ENCODE measurements around the gene NTF4. TPM values are rescaled to one million over a fixed set of nuclear protein-coding genes. Genes with fewer than 3 reads are reported as not detected.
"Not testable (repeated sequence)": the region's sequence is repeated elsewhere in the genome, so short reads cannot be mapped to it uniquely, and the experiment has no call there.

NTF4 gene
- polyA plus RNA-seq, 3 donors = 3.2 to 6.5 (median 5.7) TPM

GRCh38 chr19:49059053-49059452 is 5.6 kb downstream of the NTF4 start:
- DNase-seq = peak; percentile 19

DNA sequence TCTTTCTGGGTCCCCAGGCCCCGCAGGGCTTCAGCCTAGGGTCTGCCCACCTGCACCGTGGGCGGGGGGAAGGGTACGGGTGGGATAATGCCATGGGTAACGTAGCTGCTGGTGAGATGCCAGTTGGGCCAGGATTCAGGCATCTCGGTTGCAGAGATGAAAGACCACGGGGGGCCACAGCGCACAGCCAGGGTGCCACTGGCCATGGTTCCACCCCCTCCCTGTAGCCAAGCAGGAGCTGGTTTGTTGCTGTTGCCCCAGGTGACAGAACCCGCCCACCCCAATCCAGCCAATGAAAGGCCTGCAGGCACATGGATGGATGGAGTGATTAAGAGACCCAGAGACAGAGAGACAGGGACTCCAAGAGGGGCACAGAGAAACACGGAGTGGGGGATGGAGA is 6.1 kb downstream of the NTF4 start:
- DNase-seq = no peak

DNA sequence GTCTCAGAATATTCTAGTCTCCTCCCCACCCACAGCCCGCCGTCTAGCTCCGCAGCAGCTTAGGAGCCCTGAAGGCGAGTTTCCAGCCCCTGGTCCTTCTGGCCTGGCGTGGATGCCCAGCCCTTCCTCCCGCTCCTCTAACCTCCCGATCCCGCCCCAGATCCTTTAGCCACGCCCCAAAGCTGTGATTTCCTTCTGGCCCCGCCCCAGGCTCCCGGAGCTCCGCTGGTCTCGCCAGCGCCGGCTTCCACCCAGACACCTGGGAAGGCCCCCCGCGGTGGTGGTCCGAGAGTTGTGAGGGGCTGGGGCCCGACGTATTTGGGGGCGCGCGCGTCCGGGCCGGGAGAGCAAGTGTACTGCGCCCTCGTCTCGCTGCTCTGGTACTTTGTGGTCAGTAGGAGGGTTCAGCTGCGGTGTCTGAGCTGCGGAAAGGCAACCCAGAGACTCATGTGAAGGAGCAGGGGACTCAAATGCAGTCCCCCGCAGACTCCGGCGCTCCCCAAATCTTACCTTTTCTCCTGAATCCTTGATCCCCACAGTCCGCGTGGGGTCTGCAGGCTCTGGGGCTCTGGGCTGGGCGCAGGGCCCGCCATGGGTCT is 6.9 kb downstream of the NTF4 start, which contains the start of gene CGB7:
CGB7 (minus strand) TSS at position 114 of the 599 bp plus-strand sequence. CDS start 2,374 bp downstream, outside the sequence.
- peak; percentile 65 for DNase-seq

DNA sequence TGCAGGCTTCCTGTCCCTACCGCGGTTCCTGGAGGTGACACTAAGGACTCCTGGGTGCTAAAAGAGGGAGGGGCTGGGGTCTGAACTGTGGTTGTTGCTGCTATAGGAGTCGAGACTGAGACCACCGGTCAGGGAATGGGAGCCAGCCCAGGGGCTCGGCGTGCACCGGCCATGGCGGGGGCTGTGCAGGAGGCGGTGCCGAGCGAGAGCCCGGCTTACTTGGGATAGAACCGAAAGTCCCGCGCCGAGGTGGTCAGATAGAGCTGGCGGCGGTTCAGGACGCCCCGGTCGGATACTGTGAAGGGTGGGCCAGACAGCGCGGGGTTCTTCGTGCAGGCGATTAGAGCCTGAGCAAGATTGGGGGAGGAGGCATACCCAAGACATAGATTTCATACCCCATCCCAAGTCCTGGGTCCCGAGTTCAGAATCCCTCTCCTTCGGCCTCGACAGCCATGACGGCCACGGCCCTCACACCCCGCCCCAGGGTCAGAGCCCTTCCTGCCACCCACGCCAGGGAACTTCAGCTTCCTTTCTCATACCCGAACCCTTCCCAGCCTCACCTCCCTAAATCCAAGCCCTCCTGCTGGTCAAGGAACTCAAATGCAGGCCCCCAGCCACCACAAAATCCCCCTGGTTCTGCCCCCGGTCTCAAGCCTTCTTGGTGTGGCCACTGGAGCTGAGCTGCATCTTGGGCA is 7.6 kb downstream of the NTF4 start:
- not testable (repeated sequence) for DNase-seq

DNA sequence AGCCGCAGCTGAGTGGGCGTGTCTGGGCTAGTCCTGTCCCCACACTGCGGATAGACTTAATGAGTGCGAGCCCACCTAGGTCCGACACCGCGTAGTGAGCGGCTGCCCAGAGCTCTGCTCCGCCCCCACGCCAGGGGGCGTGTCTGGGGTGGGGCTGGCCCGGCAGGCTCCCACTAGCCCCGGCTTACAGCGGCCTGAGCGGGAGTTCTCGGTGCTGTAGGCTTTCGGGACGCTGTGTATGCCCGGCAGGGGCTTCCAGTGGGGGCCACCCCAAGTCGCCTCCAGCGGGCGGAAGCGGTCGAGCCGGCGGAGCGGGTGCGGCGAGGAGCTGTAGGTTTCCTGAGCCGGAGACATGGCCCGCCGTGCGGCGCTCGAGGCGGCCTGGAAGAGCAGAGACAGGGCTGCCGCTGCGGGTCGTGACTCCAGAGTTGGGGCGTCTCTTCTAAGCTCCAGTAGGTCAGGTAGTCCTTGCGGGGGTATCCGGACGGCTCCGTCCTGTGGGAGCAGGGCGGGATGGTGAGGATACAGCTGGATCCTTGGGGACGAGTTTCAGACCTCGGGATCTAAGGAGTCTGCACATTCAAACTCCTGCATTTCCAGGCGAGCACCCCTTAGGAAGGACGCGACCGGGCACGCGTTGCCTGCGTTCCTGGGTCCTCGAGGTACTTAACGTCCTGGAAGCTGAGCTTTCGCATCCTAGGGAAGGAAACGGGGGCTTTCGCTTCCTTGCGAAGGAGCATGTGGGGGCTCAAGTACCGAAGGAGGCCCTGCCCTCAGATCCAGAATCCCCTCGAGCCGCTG is 8.3 kb downstream of the NTF4 start:
- DNase-seq = peak; percentile 28

- DNase-seq = not testable (repeated sequence)
These were observed 14.1 kb downstream of the NTF4 start for GRCh38 chr19:49050376-49051033.

DNA sequence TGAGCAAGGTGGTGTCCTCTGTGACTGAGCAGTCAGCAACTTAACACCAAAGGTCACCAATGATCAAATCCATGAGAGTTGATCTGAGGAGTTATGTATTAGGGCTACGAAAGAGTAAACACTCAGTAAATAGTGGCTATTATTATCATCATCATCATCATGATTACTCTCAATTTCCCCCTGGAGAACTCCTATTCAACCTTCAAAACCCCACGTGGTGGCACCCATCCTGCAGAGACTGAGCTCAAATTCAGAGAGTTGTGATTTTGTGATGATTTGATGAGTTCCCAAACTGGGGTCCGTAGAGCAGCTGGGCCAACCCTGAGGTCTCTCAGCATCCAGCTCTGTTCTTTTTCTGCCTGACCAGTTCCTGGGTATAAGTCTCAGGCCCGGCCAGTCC is 14.8 kb downstream of the NTF4 start:
- not testable (repeated sequence) for DNase-seq

- not testable (repeated sequence) for DNase-seq
These were observed 15.6 kb downstream of the NTF4 start, which contains the start of gene CGB8 for GRCh38 chr19:49049011-49049410. CGB8 (minus strand) TSS chr19:49049111; CDS start chr19:49048739, 372 bp downstream.

DNA sequence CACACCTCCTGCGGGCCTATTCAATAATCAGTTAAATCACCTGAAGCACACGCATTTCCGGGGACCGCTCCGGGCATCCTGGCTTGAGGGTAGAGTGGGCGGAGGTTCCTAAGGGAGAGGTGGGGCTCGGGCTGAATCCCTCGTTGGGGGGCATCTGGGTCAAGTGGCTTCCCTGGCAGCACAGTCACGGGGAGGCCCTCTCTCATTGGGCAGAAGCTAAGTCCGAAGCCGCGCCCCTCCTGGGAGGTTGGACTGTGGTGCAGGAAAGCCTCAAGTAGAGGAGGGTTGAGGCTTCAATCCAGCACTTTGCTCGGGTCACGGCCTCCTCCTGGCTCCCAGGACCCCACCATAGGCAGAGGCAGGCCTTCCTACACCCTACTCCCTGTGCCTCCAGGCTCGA is 21.1 kb downstream of the NTF4 start, which contains the start of gene CGB5:
CGB5 (plus strand) TSS at position 301 of the 400 bp plus-strand sequence. CDS start 362 bp downstream, outside the sequence.
- not testable (repeated sequence) for DNase-seq

GRCh38 chr19:49042666-49043065 is 22.0 kb downstream of the NTF4 start:
- DNase-seq = not testable (repeated sequence)

DNA sequence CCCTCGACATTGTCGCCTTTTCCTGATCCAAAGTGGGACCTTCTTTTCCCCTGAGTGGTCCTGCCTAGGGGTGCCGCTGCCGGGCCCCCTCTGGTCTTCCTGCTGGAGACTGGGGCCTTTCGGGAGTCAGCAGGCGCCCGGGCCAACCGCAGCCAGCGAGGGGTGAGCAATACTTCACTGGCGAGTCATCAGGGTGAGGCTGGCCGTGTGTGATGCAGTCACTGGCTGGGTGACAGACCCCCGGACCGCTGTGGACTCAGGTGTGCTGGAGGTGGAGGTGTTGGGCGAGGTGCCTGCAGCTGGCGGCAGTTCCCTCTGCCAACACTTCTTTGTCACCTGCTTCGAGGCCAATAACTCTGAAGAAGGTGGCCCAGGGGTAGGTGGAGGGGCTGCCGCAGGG is 22.4 kb downstream of the NTF4 start:
- no peak for DNase-seq

GRCh38 chr19:49039736-49040135 is 24.9 kb downstream of the NTF4 start:
- not testable (repeated sequence) for DNase-seq

DNA sequence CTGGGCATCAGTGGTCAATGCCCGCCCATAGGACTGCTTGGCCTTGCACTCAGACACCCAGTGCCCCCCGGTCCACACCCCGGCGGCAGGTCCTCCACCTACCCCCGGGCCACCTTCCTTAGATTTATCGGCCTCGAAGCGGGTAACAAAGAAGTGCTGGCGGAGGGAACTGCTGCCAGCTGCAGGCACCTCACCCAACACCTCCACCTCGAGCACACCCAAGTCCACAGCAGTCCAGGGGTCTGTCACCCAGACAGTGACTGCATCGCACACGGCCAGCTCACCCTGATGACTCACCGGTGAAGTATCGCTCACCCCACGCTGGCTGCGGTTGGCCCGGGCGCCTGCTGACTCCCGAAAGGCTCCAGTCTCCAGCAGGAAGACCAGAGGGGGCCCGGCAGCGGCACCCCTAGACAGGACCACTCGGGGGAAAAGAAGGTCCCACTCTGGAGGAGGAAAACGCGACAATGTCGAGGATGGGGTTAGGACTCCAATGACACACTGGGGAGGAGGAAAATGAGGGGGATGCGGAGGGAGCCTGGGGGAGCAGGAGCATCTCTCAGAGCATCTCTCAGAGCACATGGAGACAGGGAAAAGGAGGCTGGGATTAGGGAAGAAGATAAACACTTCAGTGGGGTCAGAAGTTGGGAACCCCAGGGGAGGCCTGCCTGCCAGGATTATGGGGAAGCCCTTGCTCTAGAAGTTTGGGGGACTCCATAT is 25.9 kb downstream of the NTF4 start:
- DNase-seq = not testable (repeated sequence)

DNA sequence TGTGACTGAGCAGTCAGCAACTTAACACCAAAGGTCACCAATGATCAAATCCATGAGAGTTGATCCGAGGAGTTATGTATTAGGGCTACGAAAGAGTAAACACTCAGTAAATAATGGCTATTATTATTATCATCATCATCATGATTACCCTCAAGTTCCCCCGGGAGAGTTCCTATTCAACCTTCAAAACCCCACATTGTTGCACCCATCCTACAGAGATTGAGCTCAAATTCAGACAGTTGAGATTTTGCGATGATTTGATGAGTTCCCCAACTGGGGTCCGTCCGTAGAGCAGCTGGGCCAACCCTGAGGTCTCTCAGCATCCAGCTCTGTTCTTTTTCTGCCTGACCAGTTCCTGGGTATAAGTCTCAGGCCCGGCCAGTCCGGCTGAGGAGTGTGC is 26.5 kb downstream of the NTF4 start:
- not testable (repeated sequence) for DNase-seq

DNA sequence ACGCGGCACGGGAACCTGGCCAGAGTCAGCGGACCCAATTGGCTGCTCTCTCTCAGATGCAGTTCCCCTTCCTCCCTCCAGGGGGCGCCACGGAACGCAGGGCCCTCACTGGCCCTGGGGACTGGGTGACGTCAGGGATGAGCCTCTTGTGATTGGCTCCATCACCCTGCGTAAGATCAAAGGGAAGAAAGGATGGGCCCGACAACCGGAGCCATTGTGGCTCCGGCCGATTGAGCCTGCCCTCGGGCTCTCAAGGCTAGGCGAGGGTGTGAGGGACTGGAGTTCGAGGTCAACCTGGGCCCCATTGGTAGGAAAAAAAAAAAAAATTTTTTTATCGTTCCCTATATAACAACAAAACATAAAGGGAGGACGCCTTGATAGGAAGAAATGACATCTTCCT is 27.8 kb downstream of the NTF4 start, which contains the start of gene CGB1:
CGB1 (minus strand) TSS at position 81 of the 400 bp plus-strand sequence. CDS start 184 bp downstream, outside the sequence.
- DNase-seq = not testable (repeated sequence)

- not testable (repeated sequence) for DNase-seq
These were observed 32.8 kb downstream of the NTF4 start, which contains the start of gene CGB2 for GRCh38 chr19:49031642-49032301. CGB2 (plus strand) TSS chr19:49031890; CDS start chr19:49032096, 206 bp downstream.

- DNase-seq = not testable (repeated sequence)
These were observed 34.3 kb downstream of the NTF4 start for GRCh38 chr19:49030323-49030722.

DNA sequence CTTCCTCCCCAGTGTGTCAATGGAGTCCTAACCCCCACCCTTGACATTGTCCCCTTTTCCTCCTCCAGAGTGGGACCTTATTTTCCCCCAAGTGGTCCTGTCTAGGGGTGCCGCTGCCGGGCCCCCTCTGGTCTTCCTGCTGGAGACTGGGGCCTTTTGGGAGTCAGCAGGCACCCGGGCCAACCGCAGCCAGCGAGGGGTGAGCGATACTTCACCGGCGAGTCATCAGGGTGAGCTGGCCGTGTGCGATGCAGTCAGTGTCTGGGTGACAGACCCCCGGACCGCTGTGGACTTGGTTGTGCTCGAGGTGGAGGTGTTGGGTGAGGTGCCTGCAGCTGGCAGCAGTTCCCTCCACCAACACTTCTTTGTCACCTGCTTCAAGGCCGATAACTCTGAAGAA is 34.9 kb downstream of the NTF4 start:
- DNase-seq = not testable (repeated sequence)

- DNase-seq = not testable (repeated sequence)
These were observed 35.9 kb downstream of the NTF4 start for GRCh38 chr19:49028686-49029085.

- not testable (repeated sequence) for DNase-seq
These were observed 39.0 kb downstream of the NTF4 start for GRCh38 chr19:49025599-49025998.
